PC-9 (cell line): ENCODE measurements around the gene RABGGTA. TPM values are rescaled to one million over a fixed set of nuclear protein-coding genes. Genes with fewer than 3 reads are reported as not detected.

ENCODE experiments used
- BruUV-seq: library from RNA; stranded (reverse); fragments of 400-500 nt; replicated peaks from 2 replicates; lab custom pipeline; 2021; lab: Mats Ljungman, UMichigan
- CTCF ChIA-PET: fragments of 300-600 bp; sonication (Branson Sonifier 250); formaldehyde crosslinking; loops from one replicate; lab custom pipeline; 2022; ENCODE audit warnings: antibody characterized with exemption; lab: Charles Lee
- POLR2A ChIA-PET: fragments of 300-600 bp; sonication (Branson Sonifier 250); formaldehyde crosslinking; loops from one replicate; lab custom pipeline; 2022; ENCODE audit warnings: antibody characterized with exemption; ENCODE audit not compliant: unreplicated experiment; lab: Charles Lee
- DNase-seq, 2 experiments: peaks; one replicate each; pipeline versions ENCODE4 v3.0.0 to v3.0.0-alpha.2; 2015 to 2022; ENCODE audit warnings: mixed read lengths in 1 of 2
- H2AFZ ChIP-seq: fragments of 200-600 bp; sonication (generic); 2 replicates; pipeline ENCODE4 v1.8.1; 2017; ENCODE audit warnings: antibody characterized with exemption
- H3F3A ChIP-seq: fragments of 200-600 bp; sonication (generic); 2 replicates; pipeline ENCODE4 v1.8.1; 2017; ENCODE audit warnings: antibody characterized with exemption, mild to moderate bottlenecking, low read depth; ENCODE audit not compliant: insufficient read depth
- H3K27ac ChIP-seq: fragments of 200-600 bp; sonication (generic); 2 replicates; pipeline ENCODE4 v1.6.1; 2016; ENCODE audit warnings: mixed run types
- H3K27me3 ChIP-seq: fragments of 200-600 bp; sonication (generic); 2 replicates; pipeline ENCODE4 v1.6.1; 2016; ENCODE audit warnings: low read depth, mixed run types; ENCODE audit not compliant: insufficient read depth
- H3K36me3 ChIP-seq: fragments of 200-600 bp; sonication (generic); 2 replicates; pipeline ENCODE4 v1.6.1; 2016; ENCODE audit warnings: low read depth, mixed run types
- H3K4me1 ChIP-seq: fragments of 200-600 bp; sonication (generic); replicated peaks from 2 replicates; pipeline ENCODE4 v1.6.1; 2016; ENCODE audit warnings: mixed run types; ENCODE audit not compliant: insufficient read depth
- H3K4me2 ChIP-seq: fragments of 200-600 bp; sonication (generic); 2 replicates; pipeline ENCODE4 v1.6.1; 2017; ENCODE audit warnings: mixed run types
- H3K4me3 ChIP-seq: fragments of 200-600 bp; sonication (generic); 2 replicates; pipeline ENCODE4 v1.6.1; 2016; ENCODE audit warnings: mixed run types
- H3K79me2 ChIP-seq: fragments of 200-600 bp; sonication (generic); 2 replicates; pipeline ENCODE4 v1.6.1; 2017; ENCODE audit warnings: low read depth, mixed run types
- H3K9me2 ChIP-seq: fragments of 200-600 bp; sonication (generic); 2 replicates; pipeline ENCODE4 v1.8.1; 2017; ENCODE audit warnings: mild to moderate bottlenecking; ENCODE audit not compliant: insufficient read depth
- H3K9me3 ChIP-seq: fragments of 200-600 bp; sonication (generic); 2 replicates; pipeline ENCODE4 v1.8.1; 2016; ENCODE audit warnings: low read depth; ENCODE audit not compliant: insufficient read depth
- H4K20me1 ChIP-seq: fragments of 200-600 bp; sonication (generic); 2 replicates; pipeline ENCODE4 v1.8.1; 2017; ENCODE audit not compliant: insufficient read depth
- EZH2 ChIP-seq: fragments of 200-600 bp; sonication (generic); IDR thresholded peaks from 2 replicates; pipeline ENCODE4 v1.8.0; 2017; ENCODE audit warnings: antibody characterized with exemption, low read depth
- intact Hi-C: fragments of 100-400 bp; cut with micrococcal nuclease; formaldehyde crosslinking; loops from one replicate; pipeline ENCODE4 v1.10.0; 2022; ENCODE audit not compliant: unreplicated experiment
- total RNA-seq: library from RNA; stranded (reverse); gene quantifications from 2 replicates; pipeline ENCODE4 v1.2.3, GENCODE V29; 2021
- TF ChIP-seq, protein P1 (sequence below): fragments of 200-600 bp; sonication (generic); conservative IDR thresholded peaks from 2 replicates; pipeline ENCODE4 v1.6.1; 2017; ENCODE audit warnings: mixed run types, antibody characterized with exemption, mild to moderate bottlenecking, moderate library complexity

The RABGGTA gene
- total RNA-seq, 1 experiment from 2014 or later, result 25.2 TPM

GRCh38 chr14:24238527-24239037, 32.8 kb downstream of the RABGGTA start:
- ChIA-PET POLR2A (no interaction called here), CTCF (no interaction called here)
- Histone ChIP-seq H3K4me1 (peaks cover 10% of the 10 kb centered on the region), H3K79me2 (peaks cover 17% of the 10 kb centered on the region), H3K9me2 (no peaks in the 10 kb centered on the region), H3K9me3 (no peaks in the 10 kb centered on the region), H2AFZ (no peak overlapping the region), H4K20me1 (no peaks in the 10 kb centered on the region), H3K27me3 (no peaks in the 10 kb centered on the region), H3F3A (peaks cover 18% of the 10 kb centered on the region; the same call in 1 of the 2 replicates), H3K4me3 (no peak overlapping the region), H3K27ac (no peak overlapping the region), H3K4me2 (no peak overlapping the region), H3K36me3 (no peaks in the 10 kb centered on the region)
- intact Hi-C loops, result no loop called here
- BruUV-seq, result no TSS peak
- TF ChIP-seq EZH2, result no peak
- TF ChIP-seq, protein P1, sequence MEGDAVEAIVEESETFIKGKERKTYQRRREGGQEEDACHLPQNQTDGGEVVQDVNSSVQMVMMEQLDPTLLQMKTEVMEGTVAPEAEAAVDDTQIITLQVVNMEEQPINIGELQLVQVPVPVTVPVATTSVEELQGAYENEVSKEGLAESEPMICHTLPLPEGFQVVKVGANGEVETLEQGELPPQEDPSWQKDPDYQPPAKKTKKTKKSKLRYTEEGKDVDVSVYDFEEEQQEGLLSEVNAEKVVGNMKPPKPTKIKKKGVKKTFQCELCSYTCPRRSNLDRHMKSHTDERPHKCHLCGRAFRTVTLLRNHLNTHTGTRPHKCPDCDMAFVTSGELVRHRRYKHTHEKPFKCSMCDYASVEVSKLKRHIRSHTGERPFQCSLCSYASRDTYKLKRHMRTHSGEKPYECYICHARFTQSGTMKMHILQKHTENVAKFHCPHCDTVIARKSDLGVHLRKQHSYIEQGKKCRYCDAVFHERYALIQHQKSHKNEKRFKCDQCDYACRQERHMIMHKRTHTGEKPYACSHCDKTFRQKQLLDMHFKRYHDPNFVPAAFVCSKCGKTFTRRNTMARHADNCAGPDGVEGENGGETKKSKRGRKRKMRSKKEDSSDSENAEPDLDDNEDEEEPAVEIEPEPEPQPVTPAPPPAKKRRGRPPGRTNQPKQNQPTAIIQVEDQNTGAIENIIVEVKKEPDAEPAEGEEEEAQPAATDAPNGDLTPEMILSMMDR, result no peak
- DNase-seq, result no peak

- Histone ChIP-seq H3K36me3 (no peaks in the 10 kb centered on the region), H3K4me1 (peaks cover 12% of the 10 kb centered on the region), H3K79me2 (peaks cover 21% of the 10 kb centered on the region), H3K4me3 (no peak overlapping the region), H3F3A (peaks cover 13% of the 10 kb centered on the region; the same call in 1 of the 2 replicates), H3K9me2 (no peaks in the 10 kb centered on the region), H3K27me3 (no peaks in the 10 kb centered on the region), H3K9me3 (no peaks in the 10 kb centered on the region), H4K20me1 (no peaks in the 10 kb centered on the region), H3K4me2 (no peak overlapping the region), H3K27ac (no peak overlapping the region), H2AFZ (no peak overlapping the region)
- no TSS peak for BruUV-seq
- intact Hi-C loops, result no loop called here
- TF ChIP-seq, protein P1, result no peak
- no peak for TF ChIP-seq EZH2
- POLR2A ChIA-PET, result no interaction called here
- DNase-seq, result no peak
- CTCF ChIA-PET, result no interaction called here
Observed at GRCh38 chr14:24238123-24238522, 33.3 kb downstream of the RABGGTA start.

GRCh38 chr14:24237463-24237955, 33.9 kb downstream of the RABGGTA start:
- H4K20me1 ChIP-seq, result no peaks in the 10 kb centered on the region
- intact Hi-C loops, result no loop called here
- H3F3A ChIP-seq, result peaks cover 8% of the 10 kb centered on the region; the same call in 1 of the 2 replicates
- peaks cover 12% of the 10 kb centered on the region for H3K4me1 ChIP-seq
- POLR2A ChIA-PET, result no interaction called here
- no peak overlapping the region for H3K4me2 ChIP-seq
- CTCF ChIA-PET, result no interaction called here
- no peaks in the 10 kb centered on the region for H3K9me3 ChIP-seq
- H3K36me3 ChIP-seq, result no peaks in the 10 kb centered on the region
- no TSS peak for BruUV-seq
- no peak for DNase-seq
- H3K4me3 ChIP-seq, result no peak overlapping the region
- TF ChIP-seq, protein P1, result no peak
- no peak for TF ChIP-seq EZH2
- H2AFZ ChIP-seq, result no peak overlapping the region
- H3K27me3 ChIP-seq, result no peaks in the 10 kb centered on the region
- H3K9me2 ChIP-seq, result no peaks in the 10 kb centered on the region
- peaks cover 24% of the 10 kb centered on the region for H3K79me2 ChIP-seq
- H3K27ac ChIP-seq, result no peak overlapping the region
